CD4-positive, alpha-beta T cell treated with Interleukin-4 for 1 hour (primary cell): ENCODE data around the gene INAVA.

Source experiments
- DNase-seq, 2 donors: peaks; one replicate each; pipeline ENCODE4 v3.0.0-alpha.2; 2020 to 2022

INAVA gene

DNA sequence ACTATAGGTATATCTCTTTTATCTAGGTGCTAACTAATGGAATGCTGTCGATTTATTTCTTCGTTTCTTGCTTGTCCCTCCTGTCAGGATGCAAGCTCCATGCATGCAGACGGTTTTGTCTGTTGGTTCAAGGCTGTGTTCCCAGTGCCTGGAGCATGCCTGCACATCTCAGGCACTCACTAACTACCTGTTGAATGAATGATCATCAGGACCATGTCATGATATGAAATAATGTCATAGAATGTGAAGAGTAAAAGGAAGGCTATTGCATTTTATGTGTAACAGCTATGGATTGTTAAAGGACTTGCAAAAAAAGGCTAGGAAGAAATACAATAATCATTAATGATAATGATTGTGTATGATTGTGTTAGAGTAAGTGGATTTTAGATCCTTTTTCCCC lies 17.7 kb upstream of the INAVA start:
- DNase-seq, result no peak

GRCh38 chr1:200877839-200878551 lies 16.7 kb upstream of the INAVA start:
- peak; percentile 28 to 42 for DNase-seq

DNA sequence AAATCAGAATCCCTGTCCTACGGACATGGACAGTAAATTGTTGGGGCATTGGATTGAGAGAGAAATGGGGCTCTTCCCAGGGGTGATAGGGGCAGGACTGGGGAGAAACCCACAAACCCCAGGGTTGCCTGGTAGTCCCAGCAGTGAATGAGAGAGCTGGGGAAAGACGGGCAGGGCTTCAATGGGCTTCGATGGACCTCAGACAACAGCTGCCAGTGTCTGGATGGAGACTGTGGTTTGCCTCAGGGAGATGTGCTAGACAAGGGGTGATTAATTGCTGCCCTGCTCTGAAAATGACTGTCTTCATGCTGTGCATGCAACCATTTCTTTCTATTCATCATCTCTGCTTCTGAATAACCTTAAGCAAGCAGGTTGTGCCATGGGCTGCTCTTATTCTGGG lies 14.5 kb upstream of the INAVA start:
- DNase-seq, result no peak

DNA sequence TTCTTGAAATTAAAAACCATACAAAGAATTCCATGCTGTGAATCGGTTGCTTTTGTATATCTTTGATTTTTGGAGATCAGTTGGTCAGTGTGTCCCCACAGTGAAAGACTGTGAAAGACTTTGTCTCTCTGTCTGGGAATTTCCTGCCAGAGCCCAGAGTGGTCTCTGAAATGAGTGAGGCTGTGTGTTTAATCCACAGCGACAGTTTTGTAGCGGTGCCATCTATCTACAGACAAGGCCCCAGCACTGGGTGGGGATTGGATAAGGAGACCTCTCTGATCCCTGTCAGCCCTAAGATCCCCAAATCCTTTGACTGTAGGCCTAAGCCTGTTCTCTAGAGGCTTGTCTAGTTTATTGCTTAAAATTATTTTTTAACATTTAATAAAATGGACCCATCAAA lies 11.6 kb upstream of the INAVA start:
- DNase-seq, result no peak

DNA sequence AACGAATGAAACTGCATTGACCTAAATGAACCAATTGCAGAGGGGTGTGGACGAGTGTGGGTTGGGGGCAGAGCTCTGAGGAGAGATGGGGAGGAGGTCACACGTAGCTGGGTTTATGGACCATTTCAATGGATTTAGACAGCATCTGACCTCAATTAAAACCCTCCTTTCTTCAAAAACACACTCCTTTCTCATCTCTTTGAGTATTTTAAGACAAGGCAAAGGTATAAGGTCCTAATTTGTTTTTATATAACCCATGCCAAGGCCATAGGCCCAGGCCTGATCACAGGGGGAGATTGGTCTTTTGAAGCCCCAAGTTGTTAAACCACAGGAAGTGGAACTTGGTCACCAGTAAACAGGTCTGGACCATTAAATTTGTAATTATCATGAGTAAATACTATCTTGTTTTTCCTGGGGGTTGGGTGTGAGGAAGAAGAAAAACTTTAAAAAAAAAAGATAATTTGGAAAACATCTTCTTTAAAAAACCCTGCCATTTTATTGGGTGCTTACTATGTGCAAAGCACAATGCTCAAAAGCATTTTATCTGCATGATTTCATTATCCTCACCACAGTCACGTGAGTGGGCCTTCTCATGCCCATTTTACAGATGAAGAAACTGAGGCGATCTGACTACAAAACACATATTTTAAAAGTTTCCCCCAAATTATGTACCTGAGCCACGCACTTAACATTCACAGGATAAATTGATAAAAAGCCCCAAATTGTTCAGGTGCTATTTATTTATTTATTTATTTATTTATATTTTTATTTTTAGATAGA lies 8.9 kb upstream of the INAVA start:
- no peak for DNase-seq

- no peak for DNase-seq
Measured at GRCh38 chr1:200886594-200886993, 8.1 kb upstream of the INAVA start.

DNA sequence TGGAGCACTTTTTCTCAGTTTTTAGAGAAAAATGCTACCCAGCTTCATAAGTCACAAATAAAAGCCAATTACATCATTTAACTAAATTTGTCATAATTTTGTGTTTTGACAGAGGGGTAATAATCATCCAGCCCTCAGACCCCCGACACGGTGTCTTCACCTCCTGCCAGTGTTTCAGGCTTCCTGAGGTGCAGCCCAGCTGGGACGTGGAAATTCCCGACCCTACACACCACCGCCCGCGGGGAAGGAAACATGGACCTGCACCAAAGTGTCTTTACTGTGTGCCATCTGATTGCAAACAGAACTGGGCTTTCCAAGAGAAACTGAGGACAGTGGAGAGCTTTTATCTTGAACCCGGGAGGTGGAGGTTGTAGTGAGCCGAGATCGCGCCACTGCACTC lies 7.7 kb upstream of the INAVA start:
- DNase-seq, result no peak

GRCh38 chr1:200887772-200888348 lies 6.8 kb upstream of the INAVA start:
- DNase-seq, result no peak

- DNase-seq, result peak; percentile 78 to 80
Measured at GRCh38 chr1:200888349-200888838, 6.3 kb upstream of the INAVA start.

GRCh38 chr1:200889571-200889970 lies 5.1 kb upstream of the INAVA start:
- DNase-seq, result no peak

DNA sequence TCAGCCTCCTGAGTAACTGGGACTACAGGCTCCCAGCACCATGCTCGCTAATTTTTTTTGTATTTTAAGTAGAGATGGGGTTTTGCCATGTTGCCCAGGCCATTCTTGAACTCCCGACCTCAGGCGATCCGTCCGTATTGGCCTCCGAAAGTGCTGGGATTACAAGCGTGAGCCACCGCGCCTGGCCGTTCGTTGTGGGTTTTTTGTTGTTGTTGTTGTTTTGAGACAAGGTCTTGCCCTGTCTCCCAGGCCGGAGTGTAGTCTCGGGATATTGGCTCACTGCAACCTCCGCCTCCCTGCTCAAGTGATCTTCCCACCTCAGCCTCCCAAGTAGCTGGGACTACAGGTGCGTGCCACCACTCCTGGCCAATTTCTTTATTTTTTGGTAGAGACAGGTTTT lies 4.7 kb upstream of the INAVA start:
- no peak for DNase-seq

GRCh38 chr1:200890818-200891773 lies 3.6 kb upstream of the INAVA start:
- no peak for DNase-seq

GRCh38 chr1:200891774-200892157 lies 2.9 kb upstream of the INAVA start:
- no peak for DNase-seq

- no peak for DNase-seq
Measured at GRCh38 chr1:200892546-200892945, 2.2 kb upstream of the INAVA start.

GRCh38 chr1:200892958-200893357 lies 1.7 kb upstream of the INAVA start:
- DNase-seq, result no peak

- DNase-seq, result no peak
Measured at GRCh38 chr1:200893411-200893901, 1.2 kb upstream of the INAVA start.

GRCh38 chr1:200895443-200895789 lies 716 bp downstream of the INAVA start:
- no peak for DNase-seq

- no peak for DNase-seq
Measured at GRCh38 chr1:200895801-200896530, 1.3 kb downstream of the INAVA start.

GRCh38 chr1:200896531-200897196 lies 2.0 kb downstream of the INAVA start:
- DNase-seq, result no peak

DNA sequence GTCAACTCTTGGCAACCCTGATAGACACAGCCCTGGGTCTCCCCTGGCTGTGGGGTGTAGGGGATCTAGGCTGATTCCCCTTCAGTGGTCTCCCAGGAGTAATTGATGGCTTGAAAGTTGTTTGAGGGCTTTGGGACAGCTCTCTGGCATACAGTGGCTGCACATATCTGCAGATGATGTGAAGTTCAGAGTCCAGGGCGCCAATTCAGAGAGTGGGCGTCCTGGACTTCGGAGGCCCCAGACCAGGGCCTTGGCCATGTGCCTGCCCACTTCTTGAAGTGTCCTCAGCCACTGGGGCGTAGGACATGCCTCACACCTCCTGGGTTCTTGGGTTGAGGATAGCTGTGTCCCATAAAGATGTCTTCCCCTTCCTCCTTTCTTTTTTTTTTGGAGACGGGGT lies 2.6 kb downstream of the INAVA start:
- DNase-seq, result no peak

DNA sequence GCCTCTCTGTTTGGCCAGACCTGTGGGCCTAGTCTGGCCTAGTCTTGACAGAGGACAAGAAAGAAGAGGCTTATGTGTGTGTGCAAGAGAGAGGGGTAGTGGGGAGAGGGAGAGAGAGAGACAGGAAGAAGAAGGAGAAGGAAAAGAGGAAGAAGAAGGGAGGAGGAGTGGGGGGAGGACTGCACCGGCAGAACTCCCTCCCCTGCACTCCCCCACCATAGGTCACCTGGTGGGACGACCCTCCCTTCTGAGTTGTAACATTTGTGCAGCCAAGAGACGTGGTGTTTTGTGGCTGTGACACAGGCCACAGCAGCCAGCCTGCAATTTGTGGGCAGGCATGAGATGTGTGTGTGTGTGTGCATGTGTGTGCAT lies 4.3 kb downstream of the INAVA start:
- DNase-seq, result no peak
